Lung (tissue), 12 donors: ENCODE data around the gene ZNF441. TPM values are rescaled to one million over a fixed set of nuclear protein-coding genes. Genes with fewer than 3 reads are reported as not detected.

Experiments
- ATAC-seq: fragments of 200-7000 bp; cut with Tn5 transposase; one replicate; pipeline ENCODE4 v1.9.1; 2020; ENCODE audit warnings: moderate number of reproducible peaks; ENCODE audit not compliant: insufficient read depth, low FRiP score
- DNase-seq, 3 donors: peaks; one replicate each; pipeline ENCODE4 v3.0.0-alpha.2; 2013 to 2017
- H3K27ac ChIP-seq, 2 donors: one replicate each; pipeline ENCODE4 v1.5.1; 2013; ENCODE audit warnings: mild to moderate bottlenecking in 2 of 2, moderate library complexity in 2 of 2, control low read depth in 1 of 2, inconsistent platforms in 1 of 2, low read depth in 1 of 2, low read length in 1 of 2
- H3K27me3 ChIP-seq, 3 donors: one replicate each; pipeline ENCODE4 v1.5.1; 2013; ENCODE audit warnings: low read length in 2 of 3; ENCODE audit not compliant: control insufficient read depth in 3 of 3, insufficient read depth in 3 of 3
- H3K36me3 ChIP-seq, 4 donors: one replicate each; pipeline ENCODE4 v1.5.1; 2013; ENCODE audit warnings: low read length in 4 of 4, mild to moderate bottlenecking in 1 of 4, moderate library complexity in 1 of 4; ENCODE audit not compliant: control insufficient read depth in 4 of 4, insufficient read depth in 4 of 4
- H3K4me1 ChIP-seq, 5 donors: one replicate each; pipeline ENCODE4 v1.5.1; 2013; ENCODE audit warnings: low read length in 5 of 5, mild to moderate bottlenecking in 2 of 5, moderate library complexity in 1 of 5; ENCODE audit not compliant: control insufficient read depth in 5 of 5, insufficient read depth in 5 of 5
- H3K4me3 ChIP-seq: one replicate; pipeline ENCODE4 v1.5.1; 2013; ENCODE audit warnings: mild to moderate bottlenecking, control low read depth, moderate library complexity
- H3K9ac ChIP-seq, 2 donors: one replicate each; pipeline ENCODE4 v1.5.1; 2013; ENCODE audit warnings: low read length in 2 of 2, control low read depth in 1 of 2; ENCODE audit not compliant: insufficient read depth in 1 of 2
- H3K9me3 ChIP-seq, 4 donors: one replicate each; pipeline ENCODE4 v1.5.1; 2013; ENCODE audit warnings: low read length in 3 of 4, mild to moderate bottlenecking in 1 of 4, moderate library complexity in 1 of 4; ENCODE audit not compliant: control insufficient read depth in 4 of 4, insufficient read depth in 3 of 4
- CTCF ChIP-seq: IDR thresholded peaks from 2 replicates; pipeline ENCODE4 v1.5.1; 2012; ENCODE audit warnings: mild to moderate bottlenecking; ENCODE audit errors: control extremely low read depth, extremely low read depth
- WGBS, 2 donors: extraction: QIAGEN DNeasy Blood & Tissue Kit; methylation state at CpG; one replicate each; pipeline ENCODE4 v1.1.7; 2013; 5-methylcytosine and 5-hydroxymethylcytosine counted together
- polyA plus RNA-seq, 2 donors: library from polyadenylated mRNA; stranded (reverse); fragments of 200-250 nt; gene quantifications; one replicate each; pipeline ENCODE4 v1.2.1, GENCODE V29; 2013
- total RNA-seq, 2 donors: library from RNA; depleted of rRNA in 1 of 2; stranded (reverse); fragments of >200 nt in 1 of 2; gene quantifications; one replicate each; pipeline ENCODE4 v1.2.1, GENCODE V29; 2014 to 2021
- donor health status: control.
- donor health status: control.
- donor health status: Bipolar disorder and iron deficiency.
- donor health status: healthy.
- donor health status: DM: yes; HTN: yes; CAD: no.

The ZNF441 gene
- total and polyA plus RNA-seq, 4 donors, result 3.7 to 26.4 (median 6.6) TPM

- no peak for ATAC-seq
- WGBS, 2 donors, result 97 to 98% methylated on average over 3 of the region's 3 CpGs
- Histone ChIP-seq H3K27me3 (no peaks in the 10 kb centered on the region), H3K36me3 (peaks cover 12 to 50% (median 27%) of the 10 kb centered on the region in 4 donors), H3K9ac (no peak overlapping the region), H3K4me1 (no peaks in the 10 kb centered on the region), H3K27ac (no peak overlapping the region), H3K4me3 (no peak overlapping the region), H3K9me3 (peaks cover 11 to 56% (median 27%) of the 10 kb centered on the region in 4 donors)
- no peak for TF ChIP-seq CTCF
- no peak for DNase-seq
These were observed 17.6 kb downstream of the ZNF441 start for GRCh38 chr19:11784356-11784755.

GRCh38 chr19:11787536-11787935, 20.7 kb downstream of the ZNF441 start:
- Histone ChIP-seq H3K9me3 (peaks cover 0 to 35% (median 8%) of the 10 kb centered on the region in 4 donors), H3K4me3 (no peak overlapping the region), H3K4me1 (no peaks in the 10 kb centered on the region), H3K9ac (no peak overlapping the region), H3K27ac (no peak overlapping the region), H3K27me3 (no peaks in the 10 kb centered on the region), H3K36me3 (peaks cover 0 to 19% (median 5%) of the 10 kb centered on the region in 4 donors)
- DNase-seq (no peak), ATAC-seq (no peak)
- 77 to 79% methylated on average over 3 of the region's 3 CpGs for WGBS, 2 donors
- no peak for TF ChIP-seq CTCF

- ATAC-seq, result no peak
- H3K4me1 ChIP-seq, result peaks cover 0 to 7% (median 1%) of the 10 kb centered on the region in 5 donors
These were observed 26.1 kb downstream of the ZNF441 start for GRCh38 chr19:11792942-11793341.

More at GRCh38 chr19:11792942-11793341, 26.1 kb downstream of the ZNF441 start:
- H3K9me3 ChIP-seq, result peaks cover 0 to 13% (median 0%) of the 10 kb centered on the region in 4 donors
- H3K27me3 ChIP-seq, result no peaks in the 10 kb centered on the region
- H3K9ac ChIP-seq, result no peak overlapping the region
- TF ChIP-seq CTCF, result no peak
- no peak overlapping the region for H3K4me3 ChIP-seq
- no peak for DNase-seq
- H3K36me3 ChIP-seq, result no peaks in the 10 kb centered on the region
- H3K27ac ChIP-seq, result no peak overlapping the region
